RWPE1 (cell line): ENCODE results near the gene NTM.

Experiments
- CTCF ChIA-PET: fragments of 350-600 bp; sonication (Branson Sonifier 250); formaldehyde crosslinking; extraction: SDS; loops from one replicate; lab custom pipeline; 2021; lab: Yijun Ruan, JAX
- POLR2A ChIA-PET: fragments of 400-600 bp; formaldehyde crosslinking; extraction: SDS; loops from one replicate; lab custom pipeline; 2020; ENCODE audit warnings: antibody characterized with exemption; ENCODE audit not compliant: low non-redundant PET; lab: Yijun Ruan, JAX
- DNase-seq: peaks from one replicate; pipeline ENCODE4 v3.0.0; 2012; ENCODE audit warnings: low spot score
- H3K27ac ChIP-seq: fragments of 450-650 bp; 2 replicates; pipeline ENCODE4 v1.5.1; 2017
- CTCF ChIP-seq: fragments of 450-650 bp; conservative IDR thresholded peaks from 2 replicates; pipeline ENCODE4 v1.5.1; 2017; ENCODE audit warnings: low read depth, mild to moderate bottlenecking

NTM gene

GRCh38 chr11:131754671-131755070 lies 384.3 kb downstream of the NTM start:
- no peak overlapping the region for H3K27ac ChIP-seq
- DNase-seq = no peak
- ChIA-PET CTCF (interaction anchor here (0.8 kb wide), 1 partner anchor 26 kb away, joined by 3 read pairs; no protein-coding TSS in a partner anchor), POLR2A (no interaction called here)
- TF ChIP-seq CTCF = no peak

DNA sequence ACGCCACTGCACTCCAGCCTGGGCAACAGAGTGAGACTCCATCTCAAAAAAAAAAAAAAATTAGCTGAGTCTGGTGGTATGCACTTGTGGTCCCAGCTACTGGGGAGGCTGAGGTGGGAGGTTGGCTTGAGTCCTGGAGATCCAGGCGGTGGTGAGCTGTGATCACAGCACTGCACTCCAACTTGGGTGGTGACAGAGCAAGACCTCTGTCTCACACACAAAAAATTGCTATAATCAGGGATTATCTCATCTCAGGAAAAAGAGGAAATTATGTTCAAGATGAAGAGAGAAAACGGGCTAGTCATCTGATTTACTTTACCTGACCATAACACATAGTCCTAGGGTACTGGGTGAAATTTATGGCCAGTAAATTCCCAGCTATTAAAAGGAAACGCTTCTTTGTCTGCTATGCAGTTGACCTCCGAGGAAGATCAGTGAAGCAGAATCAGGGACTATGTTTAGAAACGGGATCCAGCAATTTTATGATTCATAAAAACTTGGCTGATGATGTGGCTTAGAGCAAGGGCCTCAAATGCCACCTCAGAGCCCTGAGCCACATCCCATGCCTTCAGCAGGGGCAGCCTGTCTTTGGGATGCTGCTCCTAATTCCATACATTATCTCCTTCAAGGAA lies 386.2 kb downstream of the NTM start:
- no peak for DNase-seq
- no peak overlapping the region for H3K27ac ChIP-seq
- ChIA-PET POLR2A (no interaction called here), CTCF (interaction anchor here (0.7 to 2.4 kb wide), 2 partner anchors 9 to 69 kb away, joined by 5 to 6 read pairs; no protein-coding TSS in a partner anchor)
- TF ChIP-seq CTCF = no peak

DNA sequence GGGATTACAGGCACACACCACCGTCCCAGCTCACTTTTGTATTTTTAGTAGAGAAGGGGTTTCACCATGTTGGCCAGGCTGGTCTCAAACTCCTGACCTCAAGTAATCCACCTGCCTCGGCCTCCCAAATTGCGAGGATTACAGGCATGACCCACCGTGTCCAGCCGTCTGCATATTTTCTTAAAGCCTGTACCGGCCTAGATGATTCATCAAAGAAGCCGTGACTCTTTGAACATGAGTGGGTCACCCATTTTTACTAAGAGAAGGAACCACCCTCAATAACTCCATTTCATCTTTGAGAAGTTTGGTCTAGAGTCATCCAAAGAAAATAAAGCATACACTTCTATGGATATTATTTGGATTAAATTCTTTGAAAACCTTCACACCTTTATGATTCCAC lies 388.3 kb downstream of the NTM start:
- no peak overlapping the region for H3K27ac ChIP-seq
- no peak for TF ChIP-seq CTCF
- DNase-seq = no peak
- CTCF ChIA-PET = interaction anchor here (0.7 to 2.4 kb wide), 2 partner anchors 11 to 256 kb away, joined by 3 to 6 read pairs; no protein-coding TSS in a partner anchor
- POLR2A ChIA-PET = no interaction called here

GRCh38 chr11:131759140-131759539 lies 388.7 kb downstream of the NTM start:
- no peak for DNase-seq
- CTCF ChIA-PET = interaction anchor here (0.6 kb wide), 1 partner anchor 1321 kb away, joined by 4 read pairs; no protein-coding TSS in a partner anchor
- no peak overlapping the region for H3K27ac ChIP-seq
- POLR2A ChIA-PET = no interaction called here
- TF ChIP-seq CTCF = no peak

DNA sequence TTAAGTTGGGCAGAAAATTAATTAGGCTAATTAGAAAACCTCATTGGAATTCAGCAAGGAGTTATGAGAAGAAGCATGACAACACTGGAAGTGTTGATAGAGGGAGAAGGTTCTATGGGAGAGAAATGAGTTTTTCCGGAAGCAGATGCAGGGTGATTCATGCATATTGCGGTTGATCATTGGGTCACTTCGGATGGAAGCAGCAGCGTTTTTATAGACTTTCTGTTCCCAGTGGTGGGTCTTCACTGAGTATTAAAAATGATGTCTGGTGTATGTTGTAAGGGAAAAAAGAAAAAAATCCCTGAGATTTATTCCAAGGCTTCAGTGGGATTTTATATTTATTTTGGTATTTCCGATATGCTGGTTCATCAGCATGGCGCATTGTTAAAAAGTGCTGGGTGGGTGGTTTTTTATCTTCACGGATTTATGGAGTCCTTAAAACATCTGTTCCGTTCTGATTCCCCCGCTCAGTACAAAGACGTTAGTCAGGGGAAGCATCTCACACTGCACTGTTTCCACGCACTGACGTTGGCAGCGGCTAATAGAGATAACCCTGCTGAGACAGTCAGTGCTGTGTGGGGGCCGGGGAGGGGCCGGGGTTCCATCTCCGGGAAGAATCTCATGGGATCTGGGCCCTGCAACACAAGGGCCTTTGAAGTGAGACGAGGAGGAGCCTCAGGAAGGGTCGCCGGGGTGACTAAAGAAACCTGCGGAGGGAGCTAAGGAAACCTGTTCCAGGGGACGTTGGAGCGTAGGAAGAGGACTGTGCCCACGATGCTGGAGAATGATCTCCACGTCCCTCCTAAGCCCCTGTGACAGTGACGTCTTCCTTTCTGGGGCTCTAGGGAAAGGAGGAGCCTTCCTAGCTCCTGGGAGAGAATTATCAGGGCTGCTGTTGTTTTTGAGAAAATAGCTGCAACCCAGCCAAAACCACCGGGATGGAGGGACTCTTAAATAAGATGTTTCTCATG lies 390.0 kb downstream of the NTM start:
- H3K27ac ChIP-seq = no peak overlapping the region
- no peak for DNase-seq
- no peak for TF ChIP-seq CTCF
- ChIA-PET POLR2A (no interaction called here), CTCF (no interaction called here)

- DNase-seq = no peak
- ChIA-PET CTCF (no interaction called here), POLR2A (no interaction called here)
- TF ChIP-seq CTCF = no peak
- H3K27ac ChIP-seq = no peak overlapping the region
These were observed 392.1 kb downstream of the NTM start for GRCh38 chr11:131762346-131763110.
